ENCODE measurements around the gene GEMIN2.
A peak's percentile ranks its signal among the peaks of the same experiment; 100 is the strongest.
"Not testable (repeated sequence)": the region's sequence is repeated elsewhere in the genome, so short reads cannot be mapped to it uniquely, and the experiment has no call there.

GEMIN2 gene, protein sequence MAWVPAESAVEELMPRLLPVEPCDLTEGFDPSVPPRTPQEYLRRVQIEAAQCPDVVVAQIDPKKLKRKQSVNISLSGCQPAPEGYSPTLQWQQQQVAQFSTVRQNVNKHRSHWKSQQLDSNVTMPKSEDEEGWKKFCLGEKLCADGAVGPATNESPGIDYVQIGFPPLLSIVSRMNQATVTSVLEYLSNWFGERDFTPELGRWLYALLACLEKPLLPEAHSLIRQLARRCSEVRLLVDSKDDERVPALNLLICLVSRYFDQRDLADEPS

GRCh38 chr14:39114073-39114838 lies at the start of gene GEMIN2:
GEMIN2 (plus strand) TSS chr14:39114323; CDS start chr14:39114339, 16 bp downstream.
- H3K4me3 ChIP-seq (ENCODE audit: low read depth, low read length) = peak within 1 kb of the TSS; percentile 86
- peak; percentile 95 for DNase-seq (ENCODE audit: low read depth)
- TF ChIP-seq MYC (IDR thresholded peaks at IDR 0.05; ENCODE audit: low read depth, low read length) (peak; percentile 38; the same call in 1 of the 2 replicates), MAX (IDR thresholded peaks at IDR 0.05; ENCODE audit: low read depth, low read length) (no peak), POLR2A (IDR thresholded peaks at IDR 0.05; ENCODE audit: extremely low read depth, insufficient read length) (peak; percentile 80)

DNA sequence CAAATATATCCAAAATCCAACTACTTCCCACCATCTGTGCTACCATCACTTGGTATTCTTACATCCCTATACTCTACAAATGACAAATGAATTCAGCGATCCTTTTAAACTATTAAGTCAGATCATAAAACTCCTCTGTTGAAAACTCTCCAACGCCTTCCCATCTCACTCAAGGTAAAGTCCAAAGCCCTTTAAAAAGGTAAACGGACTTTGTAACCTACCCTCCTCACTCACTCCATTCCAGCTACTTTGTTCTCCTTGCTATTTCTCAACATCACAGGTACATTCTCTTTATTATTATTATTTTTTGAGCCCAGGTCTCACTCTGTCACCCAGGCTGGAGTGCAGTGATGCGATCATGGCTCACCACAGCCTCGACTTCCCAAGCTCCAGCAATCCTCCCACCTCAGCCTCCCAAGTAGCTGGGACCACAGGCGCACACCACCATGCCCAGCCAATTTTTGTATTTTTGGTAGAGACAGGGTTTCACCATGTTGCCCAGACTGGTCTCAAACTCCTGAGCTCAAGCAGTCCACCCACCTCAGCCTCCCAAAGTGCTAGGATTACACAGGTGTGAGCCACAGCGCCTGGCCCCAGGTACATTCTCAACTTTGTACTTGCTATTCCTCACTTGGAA lies 44.8 kb upstream of the GEMIN2 start:
- DNase-seq (ENCODE audit: low read depth); H3K4me3 ChIP-seq (ENCODE audit: low read depth, low read length): not testable (repeated sequence)

DNA sequence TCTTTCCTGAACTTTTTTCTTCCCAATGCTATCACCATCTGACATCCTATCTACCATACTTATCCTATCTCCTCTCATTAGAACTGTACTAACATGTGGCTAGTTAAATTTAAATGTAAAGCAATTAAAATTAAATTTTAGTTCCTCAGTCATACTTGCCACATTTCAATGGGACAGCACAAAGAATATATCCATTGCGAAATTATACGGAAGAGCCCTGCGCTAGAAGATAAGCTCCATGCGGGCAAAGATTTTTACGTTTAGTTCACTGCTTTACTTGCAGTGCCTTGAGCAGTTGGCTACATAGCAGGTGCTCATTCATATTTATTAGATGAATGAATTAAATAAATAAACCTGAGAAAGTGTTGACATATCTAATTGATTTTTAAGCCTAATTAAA lies 44.2 kb upstream of the GEMIN2 start:
- TF ChIP-seq POLR2A (IDR thresholded peaks at IDR 0.05; ENCODE audit: extremely low read depth, insufficient read length) (no peak), CTCF (IDR thresholded peaks at IDR 0.05; ENCODE audit: low read depth, low read length) (no peak), MYC (IDR thresholded peaks at IDR 0.05; ENCODE audit: low read depth, low read length) (no peak), MAX (IDR thresholded peaks at IDR 0.05; ENCODE audit: low read depth, low read length) (no peak)
- H3K4me3 ChIP-seq (ENCODE audit: low read depth, low read length) = no peak overlapping the region
- no peak for DNase-seq (ENCODE audit: low read depth)

- no peak for DNase-seq (ENCODE audit: low read depth)
- H3K4me3 ChIP-seq (ENCODE audit: low read depth, low read length) = no peak overlapping the region
- TF ChIP-seq CTCF (IDR thresholded peaks at IDR 0.05; ENCODE audit: low read depth, low read length) (no peak), MAX (IDR thresholded peaks at IDR 0.05; ENCODE audit: low read depth, low read length) (no peak)
Measured at GRCh38 chr14:39071096-39071495, 43.0 kb upstream of the GEMIN2 start.

DNA sequence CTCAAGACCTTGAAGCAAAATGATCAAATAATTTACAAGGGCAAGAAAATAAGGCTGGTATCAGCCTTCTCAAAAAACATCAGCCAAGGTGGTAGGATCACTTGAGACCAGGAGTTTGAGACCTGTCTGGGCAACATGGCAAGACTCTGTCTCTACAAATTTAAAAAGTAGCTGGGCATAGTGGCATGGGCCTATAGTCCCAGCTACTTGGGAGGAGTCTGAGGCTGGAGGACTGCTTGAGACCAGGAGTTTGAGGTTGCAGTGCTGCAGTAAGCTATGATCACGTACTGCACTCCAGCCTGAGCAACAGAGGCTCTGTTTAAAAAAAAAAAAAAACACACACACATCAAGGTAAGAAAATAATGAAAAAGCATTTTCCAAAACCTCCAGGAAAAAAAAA lies 33.2 kb upstream of the GEMIN2 start:
- DNase-seq (ENCODE audit: low read depth) = no peak
- TF ChIP-seq MYC (IDR thresholded peaks at IDR 0.05; ENCODE audit: low read depth, low read length) (no peak), MAX (IDR thresholded peaks at IDR 0.05; ENCODE audit: low read depth, low read length) (no peak)
- H3K4me3 ChIP-seq (ENCODE audit: low read depth, low read length) = no peak overlapping the region

GRCh38 chr14:39083127-39083526 lies 31.0 kb upstream of the GEMIN2 start:
- TF ChIP-seq CTCF (IDR thresholded peaks at IDR 0.05; ENCODE audit: low read depth, low read length) = no peak
- no peak for TF ChIP-seq MYC (IDR thresholded peaks at IDR 0.05; ENCODE audit: low read depth, low read length)
- no peak for TF ChIP-seq MAX (IDR thresholded peaks at IDR 0.05; ENCODE audit: low read depth, low read length)
- no peak for TF ChIP-seq POLR2A (IDR thresholded peaks at IDR 0.05; ENCODE audit: extremely low read depth, insufficient read length)
- no peak overlapping the region for H3K4me3 ChIP-seq (ENCODE audit: low read depth, low read length)
- no peak for DNase-seq (ENCODE audit: low read depth)

DNA sequence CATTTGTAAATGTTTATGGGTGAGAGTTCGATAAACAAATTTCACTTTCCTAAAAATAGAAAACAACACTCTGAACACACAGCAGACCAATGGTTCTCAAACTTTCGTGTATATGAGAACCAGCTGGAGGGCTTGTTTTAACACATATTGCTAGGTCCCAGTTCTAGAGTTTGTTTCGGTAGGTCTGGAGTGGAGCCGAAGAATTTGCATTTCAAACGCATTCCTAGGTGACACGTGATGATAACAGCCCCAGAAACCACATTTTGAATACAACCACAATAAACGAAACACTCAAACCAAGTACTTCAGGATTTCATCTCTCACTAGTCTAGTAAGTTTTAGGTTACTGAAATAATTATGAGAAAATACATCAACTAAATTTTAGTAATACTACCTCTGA lies 28.2 kb upstream of the GEMIN2 start:
- no peak overlapping the region for H3K4me3 ChIP-seq (ENCODE audit: low read depth, low read length)
- no peak for DNase-seq (ENCODE audit: low read depth)
- TF ChIP-seq CTCF (IDR thresholded peaks at IDR 0.05; ENCODE audit: low read depth, low read length) = no peak
- no peak for TF ChIP-seq MYC (IDR thresholded peaks at IDR 0.05; ENCODE audit: low read depth, low read length)
- no peak for TF ChIP-seq POLR2A (IDR thresholded peaks at IDR 0.05; ENCODE audit: extremely low read depth, insufficient read length)
- TF ChIP-seq MAX (IDR thresholded peaks at IDR 0.05; ENCODE audit: low read depth, low read length) = no peak
